NCI-H1105 treated with DMSO at 0.1 percent for 48 hours (cell line): Measurements from ENCODE around the gene RELT.

Experiments
- DNase-seq: peaks from one replicate; lab custom pipeline; 2025; lab: John Stamatoyannopoulos, UW

The RELT gene

DNA sequence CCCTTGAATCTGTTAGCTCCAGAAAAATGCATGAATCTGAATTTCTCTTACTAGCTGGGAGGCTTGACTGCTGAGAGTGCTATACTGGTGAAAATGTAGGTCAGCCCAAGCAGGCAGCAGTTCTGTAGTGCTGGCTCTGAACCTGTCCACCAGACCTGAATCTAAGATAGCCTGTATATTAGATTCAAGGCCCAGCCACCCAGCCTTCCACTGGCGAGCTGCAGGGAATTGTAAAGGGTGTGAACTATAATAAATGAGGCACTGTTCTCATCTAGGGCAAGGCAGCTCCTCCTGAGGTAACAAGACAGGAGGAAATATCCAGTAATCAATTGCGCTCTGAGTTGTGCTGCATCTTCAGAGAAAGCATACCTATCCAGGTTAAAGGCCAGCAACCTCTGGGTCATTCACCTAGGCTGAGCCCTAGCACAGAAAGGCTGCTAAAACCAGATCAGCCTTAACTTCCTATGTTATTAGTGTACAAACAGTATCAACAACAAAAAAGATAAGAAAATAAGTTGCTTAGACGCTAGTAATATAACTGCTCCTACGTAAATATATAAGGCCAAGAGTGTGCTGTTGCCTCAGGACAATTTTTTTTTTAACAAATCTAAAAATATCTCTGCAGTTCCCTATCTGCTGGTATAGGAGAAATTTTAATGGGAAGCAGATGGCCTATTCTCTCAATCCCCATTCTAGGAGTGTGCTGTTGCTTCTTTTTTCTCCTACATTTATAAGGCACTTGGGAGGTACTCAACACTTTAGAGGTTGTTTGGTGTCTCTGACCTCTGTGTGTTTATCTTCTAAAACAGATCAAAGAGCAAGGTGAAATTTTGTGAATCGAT lies 63.0 kb downstream of the RELT start:
- no peak for DNase-seq

GRCh38 chr11:73445980-73446379 lies 69.8 kb downstream of the RELT start:
- no peak for DNase-seq

DNA sequence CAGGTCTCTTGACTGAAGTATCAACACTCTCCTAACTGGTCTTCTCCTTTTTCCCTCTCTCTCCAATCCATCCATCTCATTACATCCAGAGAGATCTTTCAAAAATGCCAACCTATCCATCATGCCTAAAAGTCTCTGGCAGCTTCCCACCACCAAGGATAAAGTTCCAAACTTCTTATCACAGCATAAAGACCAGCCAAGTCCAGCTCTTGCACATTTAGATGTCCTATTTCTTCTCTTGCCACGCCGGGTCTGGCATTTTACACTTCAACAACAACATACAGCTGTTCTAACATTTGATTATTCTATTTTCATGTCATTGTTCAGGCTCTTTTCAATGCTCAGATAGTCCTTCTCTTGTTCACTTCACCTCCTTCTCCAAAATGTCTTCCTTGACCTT lies 70.6 kb downstream of the RELT start:
- no peak for DNase-seq
